Left ventricle myocardium inferior (tissue), 1 donor: ENCODE results near the gene SV2B. TPM values are rescaled to one million over a fixed set of nuclear protein-coding genes. Genes with fewer than 3 reads are reported as not detected.

Source experiments
- DNase-seq: peaks from one replicate; pipeline ENCODE4 v3.0.0-alpha.2; 2020
- H3K27ac ChIP-seq: fragments of 200-600 bp; replicated peaks from 2 replicates; pipeline ENCODE4 v1.8.0; 2021
- H3K27me3 ChIP-seq: fragments of 200-600 bp; 2 replicates; pipeline ENCODE4 v1.8.0; 2021; ENCODE audit warnings: low read depth
- H3K36me3 ChIP-seq: fragments of 200-600 bp; 2 replicates; pipeline ENCODE4 v1.8.0; 2021
- H3K4me1 ChIP-seq: fragments of 200-600 bp; 2 replicates; pipeline ENCODE4 v1.8.0; 2021
- H3K4me3 ChIP-seq: fragments of 200-600 bp; 2 replicates; pipeline ENCODE4 v1.8.0; 2021; ENCODE audit warnings: mild to moderate bottlenecking, moderate library complexity
- H3K9me3 ChIP-seq: fragments of 200-600 bp; replicated peaks from 2 replicates; pipeline ENCODE4 v1.8.0; 2021
- CTCF ChIP-seq: fragments of 200-600 bp; IDR thresholded peaks from 2 replicates; pipeline ENCODE4 v1.8.0; 2021; ENCODE audit warnings: antibody characterized with exemption, mild to moderate bottlenecking, borderline replicate concordance
- intact Hi-C: fragments of 100-400 bp; cut with micrococcal nuclease; formaldehyde crosslinking; loops from one replicate; pipeline ENCODE4 v1.11.0; 2022
- total RNA-seq: library from RNA; stranded (reverse); fragmentation: NEBNext Ultra II Directional; extraction: Animal tissue kit (Norgen Biotek cat#: 25700); gene quantifications from one replicate; pipeline ENCODE4 v1.2.1, GENCODE V29; 2021
- donor health status: DM: no; HTN: yes; CAD: no; lungs with severe emphysema.

Gene SV2B
- total RNA-seq, 1 donor from 2014 or later = 2.8 TPM

DNA sequence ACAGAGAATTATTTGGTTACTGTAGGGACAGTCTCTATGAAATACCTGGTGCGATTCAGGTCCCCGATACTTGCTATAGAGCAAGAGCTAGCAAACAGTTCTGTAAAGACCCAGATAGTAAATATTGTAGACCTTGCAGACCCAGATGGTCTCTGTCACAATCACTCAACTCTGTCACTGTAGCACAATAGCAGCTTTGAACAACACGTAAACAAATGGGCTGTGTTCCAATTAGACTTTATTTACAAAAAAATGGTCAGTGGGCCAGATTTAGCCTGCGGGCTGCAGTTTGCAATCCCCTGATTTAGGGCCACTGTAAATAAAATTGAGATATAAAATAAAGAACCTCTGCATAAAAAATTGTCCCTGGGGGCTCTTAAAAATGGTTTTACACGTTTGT, 127.7 kb downstream of the SV2B start:
- no peaks in the 10 kb centered on the region for H3K36me3 ChIP-seq
- H3K4me1 ChIP-seq = peaks cover 8% of the 10 kb centered on the region
- DNase-seq = no peak
- TF ChIP-seq CTCF = no peak
- H3K27ac ChIP-seq = no peak overlapping the region
- H3K4me3 ChIP-seq = no peak overlapping the region
- intact Hi-C loops = no loop called here
- no peaks in the 10 kb centered on the region for H3K9me3 ChIP-seq
- H3K27me3 ChIP-seq = no peaks in the 10 kb centered on the region

GRCh38 chr15:91228383-91228782, 128.3 kb downstream of the SV2B start:
- no peaks in the 10 kb centered on the region for H3K27me3 ChIP-seq

GRCh38 chr15:91228890-91229289, 128.8 kb downstream of the SV2B start:
- peaks cover 8% of the 10 kb centered on the region for H3K4me1 ChIP-seq
- H3K4me3 ChIP-seq = no peak overlapping the region
- no peaks in the 10 kb centered on the region for H3K9me3 ChIP-seq
- H3K27ac ChIP-seq = no peak overlapping the region
- TF ChIP-seq CTCF = no peak
- no peaks in the 10 kb centered on the region for H3K36me3 ChIP-seq
- no peak for DNase-seq
- no peaks in the 10 kb centered on the region for H3K27me3 ChIP-seq
- intact Hi-C loops = no loop called here

More at GRCh38 chr15:91228383-91228782, 128.3 kb downstream of the SV2B start:
- Histone ChIP-seq H3K4me3 (no peak overlapping the region), H3K9me3 (no peaks in the 10 kb centered on the region), H3K36me3 (no peaks in the 10 kb centered on the region), H3K4me1 (peaks cover 8% of the 10 kb centered on the region), H3K27ac (no peak overlapping the region)
- intact Hi-C loops = no loop called here
- TF ChIP-seq CTCF = no peak
- no peak for DNase-seq

DNA sequence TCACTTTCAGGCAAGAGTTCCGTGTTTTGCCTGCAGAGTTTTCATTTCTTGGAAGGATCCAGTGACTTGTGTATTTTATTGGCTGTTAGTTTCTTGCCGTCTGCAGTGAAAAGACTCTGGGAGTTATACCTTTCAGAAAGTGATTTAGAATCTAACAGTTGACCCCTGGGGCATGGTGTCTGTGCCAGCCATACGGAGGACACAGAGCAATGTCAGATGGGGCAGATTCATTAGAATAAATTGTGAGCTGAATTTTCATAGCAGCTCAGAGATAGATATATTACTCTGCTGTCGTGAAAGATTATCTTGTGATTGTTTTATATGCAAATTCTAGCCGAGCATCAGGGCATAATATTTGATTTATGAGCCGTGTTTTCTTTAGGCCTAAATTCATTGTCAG, 131.6 kb downstream of the SV2B start:
- H3K36me3 ChIP-seq = no peaks in the 10 kb centered on the region
- no peak for TF ChIP-seq CTCF
- intact Hi-C loops = no loop called here

DNA sequence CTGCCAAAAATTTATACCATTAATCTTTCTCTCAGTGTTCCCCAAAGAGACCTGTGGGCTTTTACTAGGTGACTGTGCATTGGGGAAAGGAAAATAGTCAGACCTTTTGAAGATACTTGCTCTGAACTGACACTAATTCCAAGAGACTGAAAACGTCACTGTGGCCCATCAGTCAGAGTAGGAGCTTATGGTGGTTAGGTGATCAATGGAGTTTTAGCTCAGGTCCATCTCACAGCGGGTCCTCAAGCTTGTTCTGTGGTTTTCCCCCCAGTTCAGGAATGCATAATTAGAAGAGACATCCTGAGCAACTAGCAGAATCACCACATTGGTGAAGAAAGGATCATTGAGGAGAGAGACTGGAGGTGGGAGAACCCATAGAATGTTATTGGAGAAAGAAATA, 134.7 kb downstream of the SV2B start:
- H3K27me3 ChIP-seq = no peaks in the 10 kb centered on the region

More for the DNA sequence above, 131.6 kb downstream of the SV2B start:
- Histone ChIP-seq H3K4me3 (no peak overlapping the region), H3K27me3 (no peaks in the 10 kb centered on the region), H3K9me3 (no peaks in the 10 kb centered on the region), H3K4me1 (peaks cover 4% of the 10 kb centered on the region), H3K27ac (no peak overlapping the region)
- DNase-seq = no peak

More for the DNA sequence above, 134.7 kb downstream of the SV2B start:
- no peak for DNase-seq
- H3K36me3 ChIP-seq = no peaks in the 10 kb centered on the region
- H3K4me1 ChIP-seq = no peaks in the 10 kb centered on the region
- H3K27ac ChIP-seq = no peak overlapping the region
- no peak for TF ChIP-seq CTCF
- H3K4me3 ChIP-seq = no peak overlapping the region
- intact Hi-C loops = loop anchor here (5.0 kb wide), 1 partner anchor 177 kb away; no protein-coding TSS in a partner anchor
- H3K9me3 ChIP-seq = no peaks in the 10 kb centered on the region
